ENCODE results near the gene CD99L2.
"Not testable (repeated sequence)": the region's sequence is repeated elsewhere in the genome, so short reads cannot be mapped to it uniquely, and the experiment has no call there.

Gene CD99L2

DNA sequence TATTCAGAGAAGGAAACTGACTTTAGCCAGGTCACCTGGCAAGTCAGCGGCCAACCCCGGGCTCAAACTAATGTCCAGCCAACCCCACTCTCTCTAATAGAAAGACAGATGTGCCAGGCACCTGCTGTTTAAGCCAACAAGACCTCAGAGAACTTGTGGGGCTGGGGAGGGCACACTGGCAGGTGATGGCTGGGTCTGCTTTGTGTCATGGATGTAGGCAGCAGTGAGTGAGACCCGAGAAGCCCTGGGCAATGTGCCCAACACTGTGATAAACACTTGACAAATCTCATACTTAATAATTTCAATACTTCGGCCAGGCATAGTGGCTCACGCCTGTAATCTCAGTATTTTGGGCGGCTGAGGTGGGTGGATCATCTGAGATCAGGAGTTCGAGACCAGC is 9.0 kb upstream of the CD99L2 start:
- no peak for TF ChIP-seq POLR2A (IDR thresholded peaks at IDR 0.05; ENCODE audit: low read length)
- TF ChIP-seq GATA1 (IDR thresholded peaks at IDR 0.05; ENCODE audit: low read depth, low read length), result no peak
- no peak for DNase-seq

DNA sequence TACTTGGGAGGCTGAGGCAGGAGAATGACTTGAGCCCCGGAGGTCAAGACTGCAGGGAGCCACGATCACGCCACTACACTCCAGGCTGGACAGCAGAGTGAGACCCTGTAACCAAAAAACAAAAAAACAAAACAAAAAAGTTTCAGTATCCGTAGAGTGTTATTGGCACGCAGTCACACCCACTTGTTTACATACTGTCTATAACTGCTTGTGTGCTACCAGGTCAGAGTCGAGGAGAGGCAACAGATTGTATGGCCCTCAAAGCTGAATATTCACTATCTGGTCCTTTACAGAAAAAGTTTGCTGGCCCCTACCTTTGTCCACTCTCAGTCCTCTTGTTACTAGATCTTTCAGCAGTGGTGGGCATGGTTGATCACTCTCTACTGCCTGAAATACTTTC is 8.2 kb upstream of the CD99L2 start:
- TF ChIP-seq POLR2A (IDR thresholded peaks at IDR 0.05; ENCODE audit: low read length), result no peak
- TF ChIP-seq GATA1 (IDR thresholded peaks at IDR 0.05; ENCODE audit: low read depth, low read length), result no peak
- DNase-seq, result no peak

DNA sequence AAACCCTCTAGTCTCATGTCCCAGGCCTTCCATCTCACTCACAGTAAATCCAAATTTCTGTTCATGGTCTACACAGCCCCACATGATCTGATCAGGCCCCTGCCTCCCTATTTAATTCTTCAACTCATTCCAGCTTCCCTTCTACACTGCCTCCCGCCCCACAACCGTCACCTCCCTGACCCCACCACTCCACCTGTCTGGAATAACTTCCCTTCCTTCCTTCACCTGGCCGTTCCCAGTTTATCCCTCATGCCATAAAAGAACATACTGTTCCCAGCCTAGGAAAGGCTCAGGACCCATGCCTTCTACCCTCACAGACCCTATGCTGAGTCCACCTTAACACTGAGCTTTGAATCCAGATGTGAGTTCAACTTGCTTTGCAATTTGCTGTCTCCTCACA is 6.8 kb upstream of the CD99L2 start:
- no peak for TF ChIP-seq GATA1 (IDR thresholded peaks at IDR 0.05; ENCODE audit: low read depth, low read length)
- no peak for TF ChIP-seq POLR2A (IDR thresholded peaks at IDR 0.05; ENCODE audit: low read length)
- no peak for DNase-seq

DNA sequence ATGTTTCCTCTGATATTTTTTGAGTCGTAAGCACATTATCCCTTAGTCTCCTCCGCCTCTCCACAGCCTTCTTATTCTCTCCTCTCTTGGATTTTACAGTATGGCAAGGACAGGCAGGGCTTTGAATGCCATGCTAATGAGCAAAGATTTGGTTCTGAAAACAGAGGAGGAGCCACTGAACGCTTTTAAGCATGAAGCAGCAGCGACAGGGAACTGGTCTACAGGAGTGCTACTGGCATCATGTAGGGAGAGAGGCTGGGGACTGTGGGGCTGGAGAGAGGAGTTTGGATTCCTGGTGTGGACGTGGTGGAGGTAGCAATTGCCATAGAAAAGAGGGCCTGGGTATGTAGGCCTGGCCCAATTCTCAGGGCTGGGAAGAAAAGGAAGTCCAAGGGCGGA is 4.6 kb upstream of the CD99L2 start:
- TF ChIP-seq POLR2A (IDR thresholded peaks at IDR 0.05; ENCODE audit: low read length) (no peak), GATA1 (IDR thresholded peaks at IDR 0.05; ENCODE audit: low read depth, low read length) (no peak)
- no peak for DNase-seq

- TF ChIP-seq POLR2A (IDR thresholded peaks at IDR 0.05; ENCODE audit: low read length) (no peak), GATA1 (IDR thresholded peaks at IDR 0.05; ENCODE audit: low read depth, low read length) (no peak)
- DNase-seq, result no peak
These were observed 4.1 kb upstream of the CD99L2 start for GRCh38 chrX:150902434-150903109.

DNA sequence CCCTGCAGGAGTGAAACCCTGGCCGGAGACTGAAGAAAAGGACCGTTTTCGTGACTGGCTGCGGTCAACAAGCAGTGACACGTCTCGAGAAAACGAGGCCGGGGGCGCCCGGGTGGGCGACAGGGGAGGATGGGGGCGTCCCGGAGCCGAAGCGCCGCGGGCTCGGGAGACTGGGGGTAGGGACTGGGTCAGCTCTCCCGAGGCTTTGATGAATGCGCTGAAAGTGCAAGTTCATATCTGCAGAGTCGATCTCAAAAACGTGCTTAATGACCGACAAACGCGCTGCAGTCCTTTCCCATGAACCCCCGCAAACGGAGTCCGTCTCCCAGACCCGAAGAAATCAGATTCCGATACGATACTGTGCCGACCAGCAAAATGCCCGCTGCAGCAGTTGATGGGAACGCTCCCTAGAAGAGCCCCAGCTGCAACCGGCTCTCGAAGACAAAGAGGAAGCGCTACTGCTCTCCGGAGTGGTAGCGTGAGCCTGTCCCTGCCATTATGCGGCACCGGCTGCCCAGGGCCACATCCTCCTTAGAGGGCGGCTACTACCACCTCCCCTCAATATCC is 806 bp upstream of the CD99L2 start:
- peak; percentile 49 to 63 for DNase-seq
- no peak for TF ChIP-seq GATA1 (IDR thresholded peaks at IDR 0.05; ENCODE audit: low read depth, low read length)
- no peak for TF ChIP-seq POLR2A (IDR thresholded peaks at IDR 0.05; ENCODE audit: low read length)

- DNase-seq, result peak; percentile 31 to 51
- TF ChIP-seq GATA1 (IDR thresholded peaks at IDR 0.05; ENCODE audit: low read depth, low read length), result no peak
- no peak for TF ChIP-seq POLR2A (IDR thresholded peaks at IDR 0.05; ENCODE audit: low read length)
These were observed 797 bp downstream of the CD99L2 start for GRCh38 chrX:150897421-150898320.

DNA sequence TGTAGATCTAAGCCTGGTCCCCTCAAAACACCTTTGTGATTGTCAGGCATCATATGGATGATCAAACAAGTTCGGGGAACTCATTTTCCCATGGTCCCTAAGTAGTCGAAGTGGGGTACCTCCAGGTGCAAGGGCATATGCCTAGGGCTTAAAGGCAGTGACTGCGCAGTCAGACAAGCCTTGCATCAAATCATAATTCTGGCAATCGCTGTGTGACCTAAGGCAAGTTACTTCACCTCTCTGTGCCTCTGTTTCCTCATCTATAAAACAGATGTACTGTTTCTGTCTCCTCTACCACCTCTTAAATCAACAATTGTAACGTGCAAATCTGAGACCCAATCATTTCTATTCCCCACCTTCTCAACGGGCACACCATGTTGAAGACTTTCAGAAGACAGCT is 1.8 kb downstream of the CD99L2 start:
- DNase-seq, result no peak
- TF ChIP-seq GATA1 (IDR thresholded peaks at IDR 0.05; ENCODE audit: low read depth, low read length), result no peak
- no peak for TF ChIP-seq POLR2A (IDR thresholded peaks at IDR 0.05; ENCODE audit: low read length)

- TF ChIP-seq GATA1 (IDR thresholded peaks at IDR 0.05; ENCODE audit: low read depth, low read length) (no peak), POLR2A (IDR thresholded peaks at IDR 0.05; ENCODE audit: low read length) (no peak)
- no peak for DNase-seq
These were observed 4.5 kb downstream of the CD99L2 start for GRCh38 chrX:150893936-150894335.

GRCh38 chrX:150889131-150889530 is 9.3 kb downstream of the CD99L2 start:
- no peak for DNase-seq

DNA sequence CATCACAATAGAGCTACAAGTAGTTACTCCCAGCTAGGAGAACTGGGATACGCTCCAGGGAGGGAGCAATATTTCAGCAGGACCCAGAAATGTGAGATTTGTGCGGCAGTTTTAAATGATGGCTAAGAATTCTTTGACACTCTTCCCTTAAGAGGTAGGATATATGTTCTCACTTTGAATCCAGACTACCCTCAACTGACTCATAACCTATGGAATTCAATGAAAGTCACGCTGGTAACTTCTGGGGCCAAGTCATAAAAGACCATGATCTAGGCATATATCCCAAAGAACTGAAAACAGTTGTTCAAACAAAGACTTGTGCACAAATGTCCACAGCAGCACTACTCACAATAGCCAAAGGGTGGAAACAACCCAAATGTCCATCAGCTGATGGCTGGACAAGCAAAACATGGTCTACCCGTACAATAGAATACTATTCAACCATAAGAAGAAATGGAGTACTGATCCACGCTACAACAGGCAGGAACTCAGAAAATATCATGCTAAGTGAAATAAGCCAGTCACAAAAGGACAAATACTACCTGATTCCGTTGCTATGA is 10.5 kb downstream of the CD99L2 start:
- no peak for TF ChIP-seq GATA1 (IDR thresholded peaks at IDR 0.05; ENCODE audit: low read depth, low read length)
- no peak for TF ChIP-seq POLR2A (IDR thresholded peaks at IDR 0.05; ENCODE audit: low read length)
- DNase-seq, result no peak

More at GRCh38 chrX:150889131-150889530, 9.3 kb downstream of the CD99L2 start:
- TF ChIP-seq GATA1 (IDR thresholded peaks at IDR 0.05; ENCODE audit: low read depth, low read length) (no peak), POLR2A (IDR thresholded peaks at IDR 0.05; ENCODE audit: low read length) (no peak)

- not testable (repeated sequence) for DNase-seq
These were observed 11.2 kb downstream of the CD99L2 start for GRCh38 chrX:150887268-150887667.

- TF ChIP-seq POLR2A (IDR thresholded peaks at IDR 0.05; ENCODE audit: low read length) (no peak), GATA1 (IDR thresholded peaks at IDR 0.05; ENCODE audit: low read depth, low read length) (no peak)
- no peak for DNase-seq
These were observed 12.1 kb downstream of the CD99L2 start for GRCh38 chrX:150886381-150886780.

- no peak for DNase-seq
- no peak for TF ChIP-seq GATA1 (IDR thresholded peaks at IDR 0.05; ENCODE audit: low read depth, low read length)
- no peak for TF ChIP-seq POLR2A (IDR thresholded peaks at IDR 0.05; ENCODE audit: low read length)
These were observed 17.7 kb downstream of the CD99L2 start for GRCh38 chrX:150880808-150881165.
